Activated CD8-positive, alpha-beta memory T cell treated with anti-CD3 and anti-CD28 coated beads, Interleukin-2, amount 50 U/mL, for 24 hours (primary cell): Measurements from ENCODE around the gene TOR1AIP2.
"Not testable (repeated sequence)": the region's sequence is repeated elsewhere in the genome, so short reads cannot be mapped to it uniquely, and the experiment has no call there.

Experiments used
- DNase-seq: peaks from one replicate; pipeline ENCODE4 v3.0.0-alpha.2; 2020; ENCODE audit errors: extremely low read depth

Gene TOR1AIP2

GRCh38 chr1:179875596-179876299 is 1.9 kb downstream of the TOR1AIP2 start:
- DNase-seq: no peak

GRCh38 chr1:179873438-179873851 is 4.2 kb downstream of the TOR1AIP2 start:
- DNase-seq: no peak

DNA sequence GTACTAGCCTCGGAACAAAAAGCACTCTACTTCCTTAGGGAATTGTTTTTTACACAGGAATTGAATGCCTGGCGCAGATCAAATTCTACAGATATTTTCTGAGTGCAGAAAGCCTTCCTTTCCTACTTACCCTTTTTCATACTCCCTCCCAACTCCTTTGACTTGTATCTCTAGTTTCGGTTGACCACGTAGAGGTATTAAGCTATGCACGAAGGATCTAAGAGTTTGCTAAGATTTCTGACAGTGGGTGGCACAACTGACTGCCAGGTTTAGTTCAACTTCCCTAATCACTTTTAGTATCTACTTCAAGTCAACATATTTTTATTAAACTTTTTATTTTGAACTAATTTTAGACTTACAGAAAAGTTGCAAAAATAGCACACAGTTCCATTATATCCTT is 5.0 kb downstream of the TOR1AIP2 start:
- DNase-seq: no peak

- no peak for DNase-seq
These were observed 5.7 kb downstream of the TOR1AIP2 start for GRCh38 chr1:179871940-179872339.

GRCh38 chr1:179870870-179871269 is 6.7 kb downstream of the TOR1AIP2 start:
- DNase-seq: no peak

- no peak for DNase-seq
These were observed 9.9 kb downstream of the TOR1AIP2 start for GRCh38 chr1:179867493-179868330.

DNA sequence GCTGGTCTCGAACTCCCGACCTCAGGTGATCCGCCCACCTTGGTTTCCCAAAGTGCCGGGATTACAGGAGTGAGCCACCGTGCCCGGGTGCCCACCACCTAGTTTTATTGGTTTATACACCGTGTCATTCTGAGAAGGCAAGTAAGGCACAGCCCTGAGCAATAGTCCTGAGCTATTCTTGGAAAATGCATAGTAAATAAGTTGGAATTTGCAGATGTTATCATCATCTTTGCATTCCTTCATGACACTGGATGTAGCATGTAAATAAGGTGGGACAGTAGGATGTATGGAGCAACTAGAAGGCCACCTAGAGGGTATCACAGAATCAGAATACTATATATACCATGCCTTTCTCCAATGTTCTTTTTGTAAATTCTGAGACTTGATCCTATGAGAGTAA is 11.0 kb downstream of the TOR1AIP2 start:
- no peak for DNase-seq

- no peak for DNase-seq
These were observed 12.2 kb downstream of the TOR1AIP2 start for GRCh38 chr1:179865377-179865776.

DNA sequence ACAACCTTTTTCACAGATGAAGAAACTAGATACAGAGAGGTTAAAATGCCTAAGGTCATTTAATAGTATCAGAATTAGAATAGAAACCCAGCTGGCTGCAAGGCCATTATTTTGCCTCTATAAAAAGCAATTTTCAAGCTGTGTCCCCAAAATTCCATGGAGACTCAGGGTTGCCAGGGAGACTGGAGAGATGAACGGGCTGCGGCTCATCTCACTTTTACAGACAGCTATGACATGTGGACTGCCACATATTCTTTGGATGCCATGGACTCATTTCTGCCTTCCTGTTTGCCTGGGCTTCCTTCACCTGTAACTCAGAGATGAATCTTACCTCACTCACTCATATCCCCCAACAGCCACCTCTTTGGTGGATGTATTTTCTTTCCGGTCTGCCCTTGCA is 17.0 kb downstream of the TOR1AIP2 start:
- DNase-seq: no peak

- DNase-seq: no peak
These were observed 20.6 kb downstream of the TOR1AIP2 start for GRCh38 chr1:179857009-179857408.

DNA sequence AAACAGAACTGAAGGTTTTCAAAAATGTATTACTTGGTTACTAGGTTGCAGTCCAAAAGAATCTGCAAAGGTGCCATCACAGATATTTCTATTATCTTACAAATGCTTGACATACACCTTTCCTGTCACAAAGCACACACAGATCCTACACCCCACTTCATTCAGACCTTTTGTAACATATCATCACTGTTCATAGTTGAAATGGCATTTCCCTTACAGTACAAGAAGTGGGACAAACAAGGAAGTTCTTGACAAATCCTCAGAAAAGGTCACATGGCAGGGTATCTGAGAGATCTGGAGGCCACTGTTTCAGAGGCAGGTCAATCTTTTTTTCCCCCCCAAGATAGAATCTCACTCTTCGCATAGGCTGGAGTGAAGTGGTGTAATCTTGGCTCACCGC is 21.3 kb downstream of the TOR1AIP2 start:
- no peak for DNase-seq

- DNase-seq: not testable (repeated sequence)
These were observed 21.8 kb downstream of the TOR1AIP2 start for GRCh38 chr1:179855831-179856230.

DNA sequence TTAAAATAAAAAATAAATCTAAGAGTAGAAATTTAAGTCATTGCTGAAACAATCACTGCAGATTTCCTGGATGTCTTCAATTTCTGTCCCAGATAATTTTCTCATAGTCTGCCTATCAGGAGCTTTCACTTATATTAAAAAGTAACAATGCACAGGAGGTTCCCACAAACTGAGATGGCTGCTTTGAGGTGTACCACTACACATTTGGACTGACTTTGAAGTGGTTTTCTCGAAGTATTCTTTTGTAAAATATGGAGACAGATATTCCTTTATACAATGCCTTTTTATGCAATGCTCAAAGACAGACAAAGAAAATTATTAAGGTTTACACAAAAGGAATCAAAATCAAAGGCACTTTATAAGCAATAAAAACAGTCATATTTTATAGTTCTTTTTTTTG is 24.5 kb downstream of the TOR1AIP2 start:
- no peak for DNase-seq

GRCh38 chr1:179848233-179848632 is 29.4 kb downstream of the TOR1AIP2 start:
- no peak for DNase-seq

DNA sequence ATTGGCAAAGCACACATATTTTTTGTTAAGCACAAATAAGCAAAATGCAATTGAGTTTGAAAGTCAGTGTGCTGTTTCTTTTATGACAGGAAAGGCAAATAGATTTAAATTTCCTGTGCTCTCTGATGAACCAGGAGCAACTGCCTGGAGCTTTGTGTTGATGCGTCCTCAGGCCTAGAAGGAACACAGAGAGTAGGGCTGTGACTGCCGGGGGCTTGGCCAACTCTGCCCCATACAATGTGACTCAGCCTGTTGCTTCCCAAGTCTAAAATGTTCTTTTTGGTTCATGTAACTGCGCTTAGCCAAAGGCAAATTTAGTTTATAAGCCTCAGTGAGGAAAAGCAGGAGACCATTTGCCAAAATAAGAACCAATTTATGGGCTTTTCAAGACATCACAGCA is 37.5 kb downstream of the TOR1AIP2 start:
- DNase-seq: no peak

DNA sequence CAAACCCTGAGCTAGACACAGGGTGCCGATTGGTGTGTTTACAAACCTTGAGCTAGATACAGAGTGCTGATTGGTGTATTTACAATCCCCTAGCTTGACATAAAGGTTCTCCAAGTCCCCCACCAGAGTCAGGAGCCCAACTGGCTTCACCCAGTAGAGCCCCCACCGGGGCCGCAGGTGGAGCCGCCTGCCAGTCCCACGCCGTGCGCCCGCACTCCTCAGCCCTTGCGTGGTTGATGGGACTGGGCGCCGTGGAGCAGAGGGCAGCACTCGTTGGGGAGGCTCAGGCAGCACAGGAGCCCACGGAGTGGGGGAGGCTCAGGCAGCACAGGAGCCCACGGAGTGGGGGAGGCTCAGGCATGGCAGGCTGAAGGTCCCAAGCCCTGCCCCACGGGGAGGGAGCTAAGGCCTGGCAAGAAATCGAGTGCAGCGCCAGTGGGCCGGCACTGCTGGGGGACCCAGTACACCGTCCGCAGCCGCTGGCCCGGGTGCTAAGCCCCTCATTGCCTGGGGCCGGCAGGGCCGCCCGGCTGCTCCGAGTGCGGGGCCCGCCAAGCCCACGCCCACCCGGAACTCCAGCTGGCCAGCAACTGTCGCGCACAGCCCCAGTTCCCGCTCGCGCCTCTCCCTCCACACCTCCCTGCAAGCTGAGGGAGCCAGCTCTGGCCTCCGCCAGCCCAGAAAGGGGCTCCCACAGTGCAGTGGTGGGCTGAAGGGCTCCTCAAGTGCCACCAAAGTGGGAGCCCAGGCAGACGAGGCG is 40.7 kb downstream of the TOR1AIP2 start:
- not testable (repeated sequence) for DNase-seq

GRCh38 chr1:179831852-179832699 is 45.5 kb downstream of the TOR1AIP2 start:
- no peak for DNase-seq

DNA sequence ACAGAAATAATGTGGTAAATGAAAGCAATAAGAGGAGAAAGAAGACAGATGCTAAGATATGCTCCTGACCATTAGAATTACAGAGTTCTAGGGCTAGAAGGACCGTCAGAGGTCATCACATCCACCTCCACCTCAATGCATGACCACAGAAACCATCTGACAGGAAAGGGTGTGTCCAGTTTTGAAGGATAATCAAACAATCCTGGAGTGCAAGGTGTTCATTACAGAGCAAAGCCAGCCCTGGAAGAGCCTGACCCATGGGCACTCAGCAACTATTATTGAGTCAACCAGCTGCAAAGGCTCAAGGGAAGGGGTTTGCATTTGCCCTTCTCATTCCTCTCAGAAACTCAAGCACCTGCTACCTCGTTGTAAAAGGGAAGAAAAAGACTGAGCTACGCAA is 46.4 kb downstream of the TOR1AIP2 start:
- DNase-seq: no peak

DNA sequence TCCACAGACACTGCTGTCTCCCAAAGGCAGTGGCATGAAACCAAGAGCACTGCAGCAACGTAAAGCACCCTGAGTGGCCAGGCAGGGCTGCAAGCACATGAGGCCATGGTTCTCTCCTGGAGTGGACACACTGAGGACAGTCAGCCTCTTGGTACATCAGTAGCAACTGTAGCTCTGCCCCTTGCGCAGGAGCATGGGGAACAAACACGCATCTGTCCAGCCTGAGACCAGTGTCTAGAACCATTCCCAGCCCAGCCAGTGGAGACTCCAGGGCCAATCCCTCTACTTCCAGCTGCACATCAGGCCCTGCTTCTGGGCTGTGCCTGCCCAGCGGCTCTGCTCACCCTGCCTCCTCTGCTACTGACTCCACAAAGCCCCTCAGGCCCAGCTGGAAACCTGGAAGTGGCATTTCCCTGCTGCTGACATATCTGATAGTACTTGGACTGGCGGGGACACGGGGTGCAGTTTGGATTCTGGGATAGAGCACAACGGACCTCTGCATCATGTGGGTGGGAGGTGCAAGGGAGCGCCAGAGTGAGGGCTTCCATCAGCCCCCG is 49.0 kb downstream of the TOR1AIP2 start:
- no peak for DNase-seq

DNA sequence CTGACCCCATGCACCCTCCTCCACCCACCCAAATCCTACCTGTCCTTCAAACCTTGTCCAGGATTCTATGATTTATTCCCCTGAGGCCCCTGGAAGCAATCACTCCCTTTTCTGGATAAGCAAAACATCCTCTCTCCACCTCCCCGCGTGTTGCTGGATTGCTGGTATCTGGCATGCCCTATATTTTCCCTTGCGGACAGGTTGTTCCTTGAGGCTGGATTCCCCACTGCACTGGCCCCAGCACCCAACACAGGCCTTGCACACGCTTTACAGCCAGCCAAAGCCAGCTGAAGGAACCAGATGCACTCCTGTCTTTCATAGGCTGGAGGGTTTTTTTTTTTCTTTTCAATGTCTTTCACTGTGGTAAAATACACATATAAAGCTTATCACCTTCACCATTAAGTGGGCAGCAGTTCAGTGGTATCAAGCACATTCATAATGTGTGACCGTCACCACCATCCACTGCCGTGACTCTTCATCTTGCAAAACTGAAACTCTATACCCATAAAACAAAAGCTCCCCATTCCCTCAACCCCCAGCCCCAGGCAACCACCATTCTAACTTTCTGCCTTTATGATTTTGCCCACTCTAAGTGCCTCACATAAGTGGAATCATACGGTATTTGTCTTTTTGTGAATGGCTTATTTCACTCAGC is 50.9 kb downstream of the TOR1AIP2 start:
- no peak for DNase-seq
